ENCODE results near the gene MDH2. TPM values are rescaled to one million over a fixed set of nuclear protein-coding genes. Genes with fewer than 3 reads are reported as not detected.
"Not testable (repeated sequence)": the region's sequence is repeated elsewhere in the genome, so short reads cannot be mapped to it uniquely, and the experiment has no call there.

MDH2 gene
- total and polyA plus RNA-seq, 2 of the 4 experiments (the other 2 are of a cell fraction): 55.4 to 206 TPM

DNA sequence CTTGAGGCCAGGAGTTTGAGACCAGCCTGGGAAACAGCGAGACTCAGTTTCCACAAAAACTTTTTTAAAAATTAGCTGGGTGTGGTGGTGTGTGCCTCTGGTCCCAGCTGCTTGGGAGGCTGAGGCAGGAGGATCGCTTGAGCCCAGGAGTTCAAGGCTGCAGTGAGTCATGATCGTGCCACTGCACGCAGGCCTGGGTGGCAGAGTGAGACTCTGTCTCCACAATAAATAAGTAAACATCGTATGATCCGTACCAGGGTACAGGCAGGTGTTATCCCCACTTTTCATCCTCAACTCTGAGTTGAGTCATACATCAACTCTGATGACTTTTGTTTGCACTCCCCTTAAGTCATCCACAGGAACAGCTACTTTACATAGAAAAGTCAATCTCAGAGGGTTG is 58.2 kb downstream of the MDH2 start:
- H3K9me1 ChIP-seq (ENCODE audit: insufficient read depth, low read length); H3K4me2 ChIP-seq (ENCODE audit: low read depth, low read length); in situ Hi-C loops (cut with MboI; ENCODE audit: low sequenced_read_pairs); H3K4ac ChIP-seq (ENCODE audit: low read depth, low read length); H4K20me1 ChIP-seq (ENCODE audit: insufficient read depth, low read length); H2AK9ac ChIP-seq (replicated peaks; ENCODE audit: low read depth, low read length, poor library complexity); dilution Hi-C loops (cut with HindIII; ENCODE audit: low sequenced_read_pairs, unreplicated experiment); POLR2A ChIA-PET (ENCODE audit: unreplicated experiment); intact Hi-C loops (cut with micrococcal nuclease); H3K56ac ChIP-seq (ENCODE audit: extremely low read depth, insufficient read depth, low read length); H3K14ac ChIP-seq (replicated peaks; ENCODE audit: low read depth, low read length); H3K4me3 ChIP-seq (ENCODE audit: insufficient read depth, low read depth, low read length); ATAC-seq (ENCODE audit: low read depth); H2BK5ac ChIP-seq (ENCODE audit: low read depth, low read length, poor library complexity, severe bottlenecking); H3K79me1 ChIP-seq (ENCODE audit: low read depth in 1 of 2, low read length in 2 of 2); H3K36me3 ChIP-seq (ENCODE audit: control insufficient read depth, insufficient read depth, low read length); H3K9ac ChIP-seq (ENCODE audit: low read depth, low read length); H3K27me3 ChIP-seq (ENCODE audit: control insufficient read depth, insufficient read depth, low read length); H4K91ac ChIP-seq (ENCODE audit: insufficient read depth, low read depth, low read length); H3K27ac ChIP-seq (ENCODE audit: insufficient read depth, low read length); H3K4me1 ChIP-seq (ENCODE audit: control insufficient read depth, insufficient read depth, low read length); CTCF ChIA-PET; H3K18ac ChIP-seq (ENCODE audit: low read depth, low read length); BruUV-seq (replicated peaks); H2BK120ac ChIP-seq (ENCODE audit: low read depth, low read length); H4K5ac ChIP-seq (ENCODE audit: low read depth, low read length); H2AFZ ChIP-seq (replicated peaks; ENCODE audit: low read length, poor library complexity); H4K8ac ChIP-seq (ENCODE audit: low read depth in 2 of 2, low read length in 2 of 2); H3K9me3 ChIP-seq (ENCODE audit: control insufficient read depth, insufficient read depth, low read length); H2BK15ac ChIP-seq (ENCODE audit: low read depth, low read length); H3K23ac ChIP-seq (ENCODE audit: low read depth, low read length); DNase-seq; H2BK20ac ChIP-seq (ENCODE audit: low read depth, low read length); H2AK5ac ChIP-seq (ENCODE audit: low read depth, low read length): not testable (repeated sequence)
- 86% methylated on average over 4 of the region's 6 CpGs; no CpG with 5 or more reads in 1 of the 2 experiments for WGBS, 2 experiments (ENCODE audit: extremely low coverage in 2 of 2, insufficient read length in 1 of 2)
